Measurements from ENCODE around the gene NOL4. TPM values are rescaled to one million over a fixed set of nuclear protein-coding genes. Genes with fewer than 3 reads are reported as not detected.
"Not testable (repeated sequence)": the region's sequence is repeated elsewhere in the genome, so short reads cannot be mapped to it uniquely, and the experiment has no call there.

NOL4 gene, protein sequence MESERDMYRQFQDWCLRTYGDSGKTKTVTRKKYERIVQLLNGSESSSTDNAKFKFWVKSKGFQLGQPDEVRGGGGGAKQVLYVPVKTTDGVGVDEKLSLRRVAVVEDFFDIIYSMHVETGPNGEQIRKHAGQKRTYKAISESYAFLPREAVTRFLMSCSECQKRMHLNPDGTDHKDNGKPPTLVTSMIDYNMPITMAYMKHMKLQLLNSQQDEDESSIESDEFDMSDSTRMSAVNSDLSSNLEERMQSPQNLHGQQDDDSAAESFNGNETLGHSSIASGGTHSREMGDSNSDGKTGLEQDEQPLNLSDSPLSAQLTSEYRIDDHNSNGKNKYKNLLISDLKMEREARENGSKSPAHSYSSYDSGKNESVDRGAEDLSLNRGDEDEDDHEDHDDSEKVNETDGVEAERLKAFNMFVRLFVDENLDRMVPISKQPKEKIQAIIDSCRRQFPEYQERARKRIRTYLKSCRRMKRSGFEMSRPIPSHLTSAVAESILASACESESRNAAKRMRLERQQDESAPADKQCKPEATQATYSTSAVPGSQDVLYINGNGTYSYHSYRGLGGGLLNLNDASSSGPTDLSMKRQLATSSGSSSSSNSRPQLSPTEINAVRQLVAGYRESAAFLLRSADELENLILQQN
- total RNA-seq (2014; rRNA removed; shearing (Covaris generic)), result not detected in 2 replicates

DNA sequence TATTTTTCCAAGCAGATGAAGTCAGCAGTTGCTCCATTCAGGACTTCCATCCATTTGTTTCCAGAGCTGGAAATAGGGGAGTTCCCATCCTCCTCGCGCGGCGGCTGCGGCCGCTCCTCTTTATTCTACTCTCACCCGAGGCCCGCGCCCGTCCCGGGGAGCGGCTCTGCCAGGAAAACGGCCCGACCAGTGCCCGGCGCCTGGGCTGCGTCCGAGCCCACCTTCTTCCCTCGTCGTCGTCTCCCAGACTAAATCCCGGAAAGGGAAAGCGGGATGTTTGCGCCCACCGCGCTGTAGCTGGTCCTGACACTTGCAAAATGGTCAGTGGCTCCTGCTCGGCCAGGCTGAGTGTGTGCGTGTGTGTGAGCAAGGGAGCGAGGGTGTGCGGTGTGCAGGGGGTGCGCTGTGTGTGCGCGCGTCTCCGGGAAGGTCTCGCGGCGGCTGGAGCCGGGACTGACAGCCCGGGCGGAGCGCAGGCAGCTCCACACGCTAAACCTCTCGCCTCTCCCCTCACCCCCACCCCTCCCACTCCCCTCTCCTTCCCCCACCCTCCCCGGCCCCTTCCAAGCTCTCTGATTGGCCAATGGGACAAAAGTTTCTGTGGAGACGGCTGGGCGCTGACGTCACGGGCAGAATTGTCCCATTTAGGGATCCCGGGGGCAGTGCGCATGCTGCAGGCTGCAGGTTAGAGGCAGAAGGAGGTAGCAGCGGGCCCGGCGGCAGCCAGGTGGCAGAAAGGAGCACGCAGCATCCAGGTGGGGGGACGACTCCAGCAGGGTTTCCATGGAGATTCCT, at the start of gene NOL4:
TSS of gene NOL4 (minus strand) at position 491 of the 795 bp plus-strand sequence. CDS start 1,660 bp downstream, outside the sequence.
- peak; percentile 5 to 43 for DNase-seq (ENCODE audit: low read depth in 1 of 2, low spot score in 2 of 2)
- H3K27me3 ChIP-seq (replicated peaks), result peaks cover 71% of the 10 kb centered on the region

DNA sequence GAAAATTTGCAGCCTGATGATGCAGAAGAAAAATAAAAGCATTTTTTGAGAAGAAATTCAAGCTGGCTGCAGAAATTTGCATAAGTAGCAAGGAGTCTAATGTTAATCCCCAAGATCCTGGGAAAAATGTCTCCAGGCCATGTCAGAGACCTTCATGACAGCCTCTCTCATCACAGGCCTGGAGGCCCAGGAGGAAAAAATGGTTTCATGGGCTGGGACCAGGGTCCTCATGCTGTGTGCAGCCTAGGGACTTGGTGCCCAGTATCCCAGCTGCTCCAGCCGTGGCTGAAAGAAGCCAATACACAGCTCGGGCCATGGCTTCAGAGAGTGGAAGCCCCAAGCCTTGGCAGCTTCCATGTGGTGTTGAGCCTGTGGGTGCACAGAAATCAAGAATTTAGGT, 41.3 kb upstream of the NOL4 start:
- DNase-seq (ENCODE audit: low read depth in 1 of 2, low spot score in 2 of 2); H3K4me3 ChIP-seq; H3K4me1 ChIP-seq (replicated peaks); H3K27me3 ChIP-seq (replicated peaks); H3K27ac ChIP-seq; H3K36me3 ChIP-seq; H3K9me3 ChIP-seq (replicated peaks): not testable (repeated sequence)

More for the DNA sequence above, at the start of gene NOL4:
- Histone ChIP-seq H3K36me3 (no peaks in the 10 kb centered on the region), H3K9me3 (replicated peaks) (no peaks in the 10 kb centered on the region), H3K4me1 (replicated peaks) (peaks cover 11% of the 10 kb centered on the region), H3K27ac (no peak within 1 kb of the TSS), H3K4me3 (peak within 1 kb of the TSS; percentile 21)

DNA sequence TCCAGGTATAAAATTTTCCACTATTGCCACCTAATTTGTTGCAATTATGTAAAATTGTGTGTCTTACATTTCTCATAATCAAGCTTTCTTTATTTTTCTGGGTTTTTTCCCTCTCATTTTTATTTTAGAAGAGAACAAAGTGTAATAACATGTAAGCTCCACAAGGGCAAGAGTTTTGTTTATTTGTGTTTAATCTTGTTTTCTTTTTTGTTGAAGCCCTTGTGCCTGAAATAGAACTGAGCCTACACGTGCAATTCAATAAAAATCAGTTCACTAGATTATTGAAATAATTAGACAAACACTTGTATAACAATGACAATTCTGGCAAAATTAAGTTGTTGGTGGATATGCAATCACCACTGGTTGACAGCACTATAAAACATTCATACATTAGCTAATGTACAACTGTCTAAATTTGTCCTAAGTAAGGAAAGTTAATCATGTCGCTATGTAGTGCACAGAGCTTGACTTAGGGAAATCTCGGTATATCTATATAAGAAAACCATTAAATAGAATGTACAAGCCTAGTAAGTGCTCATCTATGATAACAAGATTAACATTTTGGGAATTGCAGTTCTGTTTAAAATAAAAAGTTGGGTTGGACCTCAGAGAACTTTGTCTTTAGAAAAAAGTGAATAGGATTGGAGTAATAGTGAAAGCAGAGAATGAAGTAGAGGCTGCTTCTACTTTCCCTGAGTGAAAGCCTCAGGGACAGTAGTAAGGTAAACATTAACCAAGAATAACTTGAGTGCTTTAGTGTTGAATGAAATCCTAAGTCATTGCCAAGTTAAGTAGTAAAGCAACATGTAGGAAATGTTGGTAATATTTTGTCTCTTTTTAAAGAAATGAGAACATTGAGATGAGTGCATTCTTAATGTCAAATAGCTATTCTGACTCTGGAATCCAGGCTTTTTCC, 37.4 kb upstream of the NOL4 start:
- no peak overlapping the region for H3K4me3 ChIP-seq
- no peaks in the 10 kb centered on the region for H3K9me3 ChIP-seq (replicated peaks)
- DNase-seq (ENCODE audit: low read depth in 1 of 2, low spot score in 2 of 2), result no peak
- H3K27me3 ChIP-seq (replicated peaks), result no peaks in the 10 kb centered on the region
- no peaks in the 10 kb centered on the region for H3K36me3 ChIP-seq
- no peak overlapping the region for H3K27ac ChIP-seq
- no peaks in the 10 kb centered on the region for H3K4me1 ChIP-seq (replicated peaks)

DNA sequence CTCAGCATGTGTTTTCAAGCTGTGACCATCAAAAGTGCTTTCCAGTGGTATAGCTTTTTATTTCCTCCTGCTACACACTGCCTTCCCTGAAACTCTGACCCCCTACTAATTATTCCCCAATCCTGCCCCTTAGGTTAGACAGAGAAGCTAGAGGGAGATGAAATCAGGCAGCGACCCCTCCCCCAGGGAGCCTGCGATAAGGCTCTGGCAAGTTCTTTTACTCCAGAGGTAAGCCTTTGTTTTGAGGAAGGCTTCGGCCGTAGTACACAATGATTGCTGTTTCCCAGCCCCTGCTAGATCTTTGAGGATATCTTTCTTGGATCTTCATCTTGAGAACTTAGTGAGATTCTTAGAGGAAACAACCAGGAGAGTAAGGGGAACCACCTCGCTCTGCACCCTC, 33.5 kb upstream of the NOL4 start:
- Histone ChIP-seq H3K27ac (no peak overlapping the region), H3K4me3 (no peak overlapping the region), H3K27me3 (replicated peaks) (no peaks in the 10 kb centered on the region), H3K36me3 (no peaks in the 10 kb centered on the region), H3K9me3 (replicated peaks) (no peaks in the 10 kb centered on the region), H3K4me1 (replicated peaks) (no peaks in the 10 kb centered on the region)
- DNase-seq (ENCODE audit: low read depth in 1 of 2, low spot score in 2 of 2), result no peak

DNA sequence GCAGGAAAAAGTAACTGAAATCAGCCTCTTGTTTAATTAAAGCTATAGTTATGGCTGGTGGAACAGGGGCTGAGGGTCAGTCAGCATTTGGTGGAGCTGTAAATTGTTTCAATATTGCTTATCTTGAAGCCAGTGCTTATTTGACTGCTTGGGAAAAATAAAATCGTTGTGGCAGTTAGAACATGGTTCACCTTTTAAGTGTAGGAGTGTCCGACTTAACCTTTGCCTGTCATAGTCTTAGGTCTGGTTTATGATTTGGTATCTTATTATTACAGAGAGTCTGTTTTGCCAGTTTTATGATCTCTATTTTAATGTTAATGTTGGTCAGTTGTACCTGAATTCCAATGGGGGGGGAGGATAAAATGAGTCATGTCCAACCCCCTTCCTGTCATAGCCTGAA, 27.2 kb upstream of the NOL4 start:
- H3K27ac ChIP-seq, result no peak overlapping the region
- no peak overlapping the region for H3K4me3 ChIP-seq
- H3K9me3 ChIP-seq (replicated peaks), result no peaks in the 10 kb centered on the region
- no peaks in the 10 kb centered on the region for H3K36me3 ChIP-seq
- no peaks in the 10 kb centered on the region for H3K27me3 ChIP-seq (replicated peaks)
- H3K4me1 ChIP-seq (replicated peaks), result no peaks in the 10 kb centered on the region
- no peak for DNase-seq (ENCODE audit: low read depth in 1 of 2, low spot score in 2 of 2)

DNA sequence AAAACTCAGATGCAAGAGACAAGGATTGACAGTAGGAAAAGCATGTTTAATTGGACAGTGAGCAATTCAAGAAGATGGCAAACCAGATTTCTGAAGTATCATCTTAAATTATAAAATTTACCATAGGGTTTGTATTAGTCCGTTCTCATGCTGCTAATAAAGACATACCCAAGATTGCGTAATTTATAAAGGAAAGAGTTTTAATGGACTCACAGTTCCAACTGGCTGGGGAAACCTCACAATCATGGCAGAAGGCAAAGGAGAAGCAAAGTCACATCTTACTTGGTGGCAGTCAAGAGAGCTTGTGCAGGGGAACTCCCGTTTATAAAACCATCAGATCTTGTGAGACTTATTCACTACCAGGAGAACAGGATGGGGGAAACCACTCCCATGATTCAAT, 24.0 kb upstream of the NOL4 start:
- no peak for DNase-seq (ENCODE audit: low read depth in 1 of 2, low spot score in 2 of 2)
- Histone ChIP-seq H3K36me3 (no peaks in the 10 kb centered on the region), H3K4me1 (replicated peaks) (no peaks in the 10 kb centered on the region), H3K27me3 (replicated peaks) (no peaks in the 10 kb centered on the region), H3K9me3 (replicated peaks) (0 out of 2 replicates have a peak, but pooled peaks cover 2% of the 10 kb centered on the region), H3K27ac (no peak overlapping the region), H3K4me3 (no peak overlapping the region)

DNA sequence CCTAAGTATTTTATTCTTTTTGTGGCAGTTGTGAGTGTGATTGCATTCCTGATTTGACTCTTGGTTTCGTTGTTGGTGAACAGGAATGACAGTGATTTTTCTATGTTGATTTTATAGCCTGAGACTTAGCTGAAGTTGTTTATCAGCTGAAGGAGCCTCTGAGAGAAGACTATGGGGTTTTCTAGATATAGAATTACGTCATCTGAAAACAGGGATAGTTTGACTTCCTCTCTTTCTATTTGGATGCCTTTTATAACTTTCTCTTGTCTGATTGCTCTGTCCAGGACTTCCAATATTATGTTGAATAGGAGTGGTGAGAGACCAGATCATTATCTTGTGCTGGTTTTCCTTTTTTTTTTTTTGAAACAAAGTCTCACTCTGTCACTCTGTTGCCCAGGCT, 18.0 kb upstream of the NOL4 start:
- Histone ChIP-seq H3K36me3 (no peaks in the 10 kb centered on the region), H3K4me1 (replicated peaks) (no peaks in the 10 kb centered on the region)
- DNase-seq (ENCODE audit: low read depth in 1 of 2, low spot score in 2 of 2), result no peak

DNA sequence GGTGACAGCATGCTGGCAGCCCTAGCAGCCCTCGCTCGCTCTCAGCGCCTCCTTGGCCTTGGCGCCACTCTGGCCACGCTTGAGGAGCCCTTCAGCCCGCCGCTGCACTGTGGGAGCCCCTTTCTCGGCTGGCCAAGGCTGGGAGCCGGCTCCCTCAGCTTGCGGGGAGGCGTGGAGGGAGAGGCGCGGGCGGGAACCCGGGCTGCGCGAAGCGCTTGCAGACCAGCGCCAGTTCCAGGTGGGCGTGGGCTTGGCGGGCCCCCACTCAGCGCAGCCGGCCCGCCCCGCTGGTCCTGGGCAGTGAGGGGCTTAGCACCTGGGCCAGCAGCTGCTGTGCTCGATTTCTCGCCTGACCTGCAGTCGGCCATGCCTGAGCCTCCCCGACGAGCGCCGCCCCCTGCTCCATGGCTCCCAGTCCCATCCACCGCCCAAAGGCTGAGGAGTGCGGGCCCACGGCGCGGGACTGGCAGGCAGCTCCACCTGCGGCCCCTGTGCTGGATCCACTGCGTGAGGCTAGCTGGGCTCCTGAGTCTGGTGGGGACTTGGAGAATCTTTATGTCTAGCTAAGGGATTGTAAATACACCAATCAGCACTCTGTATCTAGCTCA, 9.2 kb upstream of the NOL4 start:
- H3K36me3 ChIP-seq; H3K4me1 ChIP-seq (replicated peaks); H3K9me3 ChIP-seq (replicated peaks); DNase-seq (ENCODE audit: low read depth in 1 of 2, low spot score in 2 of 2); H3K4me3 ChIP-seq; H3K27me3 ChIP-seq (replicated peaks); H3K27ac ChIP-seq: not testable (repeated sequence)

More for the DNA sequence above, 18.0 kb upstream of the NOL4 start:
- Histone ChIP-seq H3K4me3 (no peak overlapping the region), H3K27me3 (replicated peaks) (no peaks in the 10 kb centered on the region), H3K9me3 (replicated peaks) (0 out of 2 replicates have a peak, but pooled peaks cover 2% of the 10 kb centered on the region), H3K27ac (no peak overlapping the region)

DNA sequence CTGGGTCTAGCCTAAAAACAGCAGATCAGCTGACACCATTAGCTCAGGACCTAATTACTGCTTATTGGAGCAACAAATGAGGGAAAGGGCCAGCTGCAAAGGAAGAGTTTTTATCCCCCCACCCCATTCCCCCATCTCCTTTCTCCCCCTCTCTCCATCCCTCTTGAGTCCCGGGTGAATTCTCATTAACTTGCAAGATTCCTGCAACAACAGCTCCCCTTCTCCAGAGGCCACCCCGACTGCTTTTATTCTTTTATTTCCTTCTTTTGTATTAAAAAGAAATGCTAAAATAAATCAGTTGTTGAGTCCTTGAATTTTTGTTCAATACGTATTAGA, 473 bp upstream of the NOL4 start:
- H3K27me3 ChIP-seq (replicated peaks), result peaks cover 70% of the 10 kb centered on the region
- H3K4me1 ChIP-seq (replicated peaks), result peaks cover 11% of the 10 kb centered on the region
- DNase-seq (ENCODE audit: low read depth in 1 of 2, low spot score in 2 of 2), result no peak
- H3K9me3 ChIP-seq (replicated peaks), result no peaks in the 10 kb centered on the region
- H3K4me3 ChIP-seq, result no peak overlapping the region
- H3K36me3 ChIP-seq, result no peaks in the 10 kb centered on the region
- no peak overlapping the region for H3K27ac ChIP-seq

DNA sequence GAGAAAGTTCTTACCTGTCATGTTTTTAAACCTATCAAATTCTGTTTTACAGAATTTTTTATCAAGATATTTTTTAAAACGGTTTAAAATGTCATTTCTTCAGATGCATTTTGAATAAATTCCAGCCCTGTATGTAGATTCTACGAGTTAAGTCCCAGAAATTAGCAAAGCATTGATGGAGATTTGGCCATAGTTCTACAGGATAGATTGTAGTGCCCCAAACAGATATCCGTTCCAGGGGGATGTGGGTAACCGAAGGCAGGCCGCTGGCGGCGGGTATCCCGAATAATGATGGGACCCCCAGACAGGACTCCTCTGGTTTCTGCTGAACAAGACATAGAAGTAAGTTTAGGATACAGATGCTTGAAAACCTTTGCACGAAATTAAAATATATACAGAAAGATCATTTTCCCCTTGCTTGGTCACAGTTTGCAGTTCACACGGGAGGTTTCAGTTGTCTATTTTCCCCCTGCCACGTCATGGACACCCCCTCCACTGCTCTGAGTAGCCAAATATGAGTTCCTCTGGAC, 755 bp downstream of the NOL4 start:
- Histone ChIP-seq H3K9me3 (replicated peaks) (no peaks in the 10 kb centered on the region), H3K27me3 (replicated peaks) (peaks cover 74% of the 10 kb centered on the region), H3K36me3 (no peaks in the 10 kb centered on the region), H3K4me1 (replicated peaks) (peaks cover 11% of the 10 kb centered on the region), H3K27ac (no peak overlapping the region), H3K4me3 (no peak overlapping the region; the same call in 1 of the 2 replicates)
- no peak for DNase-seq (ENCODE audit: low read depth in 1 of 2, low spot score in 2 of 2)

DNA sequence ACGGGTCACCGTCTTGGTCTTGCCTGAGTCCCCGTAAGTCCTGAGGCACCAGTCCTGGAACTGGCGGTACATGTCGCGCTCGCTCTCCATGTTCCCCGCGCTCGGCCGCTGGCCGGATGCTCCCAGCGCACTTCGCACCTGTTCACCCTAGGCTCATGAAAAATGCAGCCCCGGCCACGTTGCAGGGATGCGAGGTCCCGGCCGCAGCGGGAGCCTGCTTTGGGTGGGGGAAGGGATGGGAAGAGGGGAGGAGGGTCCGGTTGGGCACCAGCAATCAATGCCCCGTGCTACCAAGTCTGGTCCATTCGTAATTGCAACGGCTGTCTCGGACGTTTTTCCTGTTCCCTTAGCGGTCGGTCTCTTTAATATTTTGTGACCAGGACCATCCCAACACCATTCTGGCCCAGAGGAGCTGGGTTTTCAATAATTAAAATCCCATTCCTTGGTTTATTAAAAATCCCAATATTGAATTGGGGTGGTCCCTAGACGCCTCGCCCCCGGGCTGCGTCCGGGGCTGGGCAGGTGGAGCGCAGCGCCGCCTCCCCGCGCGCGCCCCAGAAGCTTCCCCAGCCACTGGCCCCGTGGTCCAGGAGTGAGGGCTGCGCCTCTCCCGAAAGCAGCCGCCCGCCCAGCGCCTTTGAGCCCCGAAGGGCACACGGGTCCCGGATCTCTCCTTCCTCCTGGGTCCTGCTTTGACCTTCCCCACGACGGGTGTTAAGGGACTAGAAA, 1.4 kb downstream of the NOL4 start:
- Histone ChIP-seq H3K4me3 (no peak overlapping the region), H3K27ac (no peak overlapping the region), H3K36me3 (no peaks in the 10 kb centered on the region), H3K4me1 (replicated peaks) (peaks cover 11% of the 10 kb centered on the region), H3K27me3 (replicated peaks) (peaks cover 79% of the 10 kb centered on the region), H3K9me3 (replicated peaks) (no peaks in the 10 kb centered on the region)
- DNase-seq (ENCODE audit: low read depth in 1 of 2, low spot score in 2 of 2), result no peak
